Muscle layer of colon (tissue), 2 donors: ENCODE measurements around the gene GNL3.

ENCODE experiments used
- H3K27ac ChIP-seq: one replicate; pipeline ENCODE4 v1.7.0; 2013; ENCODE audit warnings: low read depth, mild to moderate bottlenecking, low read length, moderate library complexity
- H3K27me3 ChIP-seq, 2 donors: one replicate each; pipeline ENCODE4 v1.7.0; 2013; ENCODE audit warnings: low read length in 2 of 2, mild to moderate bottlenecking in 2 of 2; ENCODE audit not compliant: insufficient read depth in 2 of 2, control insufficient read depth in 1 of 2
- H3K36me3 ChIP-seq: one replicate; pipeline ENCODE4 v1.7.0; 2013; ENCODE audit warnings: mild to moderate bottlenecking, low read length; ENCODE audit not compliant: insufficient read depth
- H3K4me1 ChIP-seq: one replicate; pipeline ENCODE4 v1.7.0; 2013; ENCODE audit warnings: mild to moderate bottlenecking, low read length; ENCODE audit not compliant: insufficient read depth
- H3K4me3 ChIP-seq, 2 donors: one replicate each; pipeline ENCODE4 v1.7.0; 2013; ENCODE audit warnings: low read length in 2 of 2, low read depth in 1 of 2, mild to moderate bottlenecking in 1 of 2, moderate library complexity in 1 of 2
- H3K9ac ChIP-seq: one replicate; pipeline ENCODE4 v1.7.0; 2013; ENCODE audit warnings: low read length
- H3K9me3 ChIP-seq: one replicate; pipeline ENCODE4 v1.7.0; 2013; ENCODE audit warnings: mild to moderate bottlenecking, low read length
- donor health status: abdominal sarcoma.
- donor health status: Adenocarcinoma of cecum.

GNL3 gene

GRCh38 chr3:52730681-52731080, 44.8 kb downstream of the GNL3 start:
- H3K36me3 ChIP-seq, result peaks cover 20% of the 10 kb centered on the region
- no peak overlapping the region for H3K27ac ChIP-seq
- no peak overlapping the region for H3K9ac ChIP-seq
- H3K4me1 ChIP-seq, result no peaks in the 10 kb centered on the region
- no peaks in the 10 kb centered on the region for H3K27me3 ChIP-seq
- H3K4me3 ChIP-seq, result no peak overlapping the region
- no peaks in the 10 kb centered on the region for H3K9me3 ChIP-seq

GRCh38 chr3:52731590-52731989, 45.8 kb downstream of the GNL3 start:
- H3K9me3 ChIP-seq, result no peaks in the 10 kb centered on the region
- no peaks in the 10 kb centered on the region for H3K27me3 ChIP-seq
- H3K4me1 ChIP-seq, result no peaks in the 10 kb centered on the region
- H3K36me3 ChIP-seq, result peaks cover 20% of the 10 kb centered on the region
- H3K9ac ChIP-seq, result no peak overlapping the region
- H3K4me3 ChIP-seq, result no peak overlapping the region
- no peak overlapping the region for H3K27ac ChIP-seq

GRCh38 chr3:52733256-52733891, 47.5 kb downstream of the GNL3 start:
- Histone ChIP-seq H3K9me3 (no peaks in the 10 kb centered on the region), H3K4me3 (no peak overlapping the region), H3K4me1 (no peaks in the 10 kb centered on the region), H3K27ac (no peak overlapping the region), H3K9ac (no peak overlapping the region), H3K36me3 (peaks cover 26% of the 10 kb centered on the region), H3K27me3 (no peaks in the 10 kb centered on the region)

GRCh38 chr3:52739730-52740129, 53.9 kb downstream of the GNL3 start:
- no peak overlapping the region for H3K27ac ChIP-seq
- no peaks in the 10 kb centered on the region for H3K9me3 ChIP-seq
- H3K4me1 ChIP-seq, result no peaks in the 10 kb centered on the region
- H3K36me3 ChIP-seq, result peaks cover 31% of the 10 kb centered on the region
- H3K4me3 ChIP-seq, result no peak overlapping the region
- H3K9ac ChIP-seq, result no peak overlapping the region
- H3K27me3 ChIP-seq, result no peaks in the 10 kb centered on the region

- H3K27ac ChIP-seq, result no peak overlapping the region
- peaks cover 49% of the 10 kb centered on the region for H3K36me3 ChIP-seq
- no peak overlapping the region for H3K9ac ChIP-seq
- H3K9me3 ChIP-seq, result no peaks in the 10 kb centered on the region
- H3K4me3 ChIP-seq, result no peak overlapping the region
- H3K4me1 ChIP-seq, result no peaks in the 10 kb centered on the region
- H3K27me3 ChIP-seq, result no peaks in the 10 kb centered on the region
Observed at GRCh38 chr3:52742418-52743041, 56.7 kb downstream of the GNL3 start.

- H3K9me3 ChIP-seq, result no peaks in the 10 kb centered on the region
- peaks cover 48% of the 10 kb centered on the region for H3K36me3 ChIP-seq
- no peak overlapping the region for H3K9ac ChIP-seq
- H3K27ac ChIP-seq, result no peak overlapping the region
- H3K4me1 ChIP-seq, result no peaks in the 10 kb centered on the region
- no peak overlapping the region for H3K4me3 ChIP-seq
- H3K27me3 ChIP-seq, result no peaks in the 10 kb centered on the region
Observed at GRCh38 chr3:52743152-52743551, 57.3 kb downstream of the GNL3 start.

- peaks cover 53% of the 10 kb centered on the region for H3K36me3 ChIP-seq
- H3K9me3 ChIP-seq, result no peaks in the 10 kb centered on the region
- no peak overlapping the region for H3K27ac ChIP-seq
- H3K4me3 ChIP-seq, result no peak overlapping the region
- H3K4me1 ChIP-seq, result no peaks in the 10 kb centered on the region
- no peaks in the 10 kb centered on the region for H3K27me3 ChIP-seq
- no peak overlapping the region for H3K9ac ChIP-seq
Observed at GRCh38 chr3:52743721-52744120, 57.9 kb downstream of the GNL3 start.
